GM12872 (cell line): Measurements from ENCODE around the gene TIAM1.

Source experiments
- CTCF ChIP-seq: IDR thresholded peaks from 3 replicates; pipeline ENCODE4 v1.5.1; 2011; ENCODE audit warnings: low read depth, mild to moderate bottlenecking, low read length, moderate library complexity; ENCODE audit not compliant: insufficient read depth

Gene TIAM1

GRCh38 chr21:31264574-31264973, 79.5 kb downstream of the TIAM1 start:
- no peak for TF ChIP-seq CTCF

- no peak for TF ChIP-seq CTCF
These were observed 81.3 kb downstream of the TIAM1 start for GRCh38 chr21:31262728-31263127.

- no peak for TF ChIP-seq CTCF
These were observed 82.3 kb downstream of the TIAM1 start for GRCh38 chr21:31261759-31262158.

- no peak for TF ChIP-seq CTCF
These were observed 83.3 kb downstream of the TIAM1 start for GRCh38 chr21:31260790-31261189.

- TF ChIP-seq CTCF: no peak
These were observed 86.0 kb downstream of the TIAM1 start for GRCh38 chr21:31258073-31258472.

GRCh38 chr21:31257265-31257664, 86.8 kb downstream of the TIAM1 start:
- TF ChIP-seq CTCF: no peak

GRCh38 chr21:31255896-31256295, 88.2 kb downstream of the TIAM1 start:
- no peak for TF ChIP-seq CTCF

GRCh38 chr21:31255036-31255435, 89.0 kb downstream of the TIAM1 start:
- no peak for TF ChIP-seq CTCF
